ENCODE measurements around the gene UBE4A. TPM values are rescaled to one million over a fixed set of nuclear protein-coding genes. Genes with fewer than 3 reads are reported as not detected.

The UBE4A gene
- total and polyA plus RNA-seq, 2 experiments from 2014 or later, result 11.8 to 42.2 TPM

GRCh38 chr11:118382954-118383353, 23.6 kb downstream of the UBE4A start (continued):
- TF ChIP-seq ETS1 (IDR thresholded peaks at IDR 0.05), result no peak
- TF ChIP-seq EZH2 (IDR thresholded peaks at IDR 0.05; ENCODE audit: low read depth, unreplicated experiment), result no peak
- no peak for TF ChIP-seq ZNF462 (CRISPR knock-in tag; IDR thresholded peaks at IDR 0.05)
- TF ChIP-seq EZH2phosphoT487 (IDR thresholded peaks at IDR 0.05; ENCODE audit: unreplicated experiment), result no peak
- no peak for TF ChIP-seq NANOG (IDR thresholded peaks at IDR 0.05; ENCODE audit: borderline replicate concordance)
- TF ChIP-seq STAT1 (IDR thresholded peaks at IDR 0.05; ENCODE audit: unreplicated experiment), result no peak
- no peak for TF ChIP-seq ZNF331 (CRISPR knock-in tag; IDR thresholded peaks at IDR 0.05; ENCODE audit: low read depth)
- TF ChIP-seq JUNB (IDR thresholded peaks at IDR 0.05; ENCODE audit: unreplicated experiment), result no peak

- H3K27ac Mint-ChIP-seq, result no peak overlapping the region
- Histone ChIP-seq H4K20me1 (replicated peaks; ENCODE audit: insufficient read depth) (0 out of 2 replicates have a peak, but pooled peaks cover 6% of the 10 kb centered on the region), H3F3A (replicated peaks; ENCODE audit: low read depth) (no peaks in the 10 kb centered on the region), H3K9me2 (ENCODE audit: insufficient read depth) (no peaks in the 10 kb centered on the region), H3K4me2 (no peak overlapping the region), H3K27ac (ENCODE audit: low read depth) (no peak overlapping the region), H3K27me3 (ENCODE audit: insufficient read depth) (no peaks in the 10 kb centered on the region), H3K4me1 (ENCODE audit: insufficient read depth) (no peaks in the 10 kb centered on the region), H3K36me3 (ENCODE audit: insufficient read depth) (peaks cover 62% of the 10 kb centered on the region), H3K79me2 (replicated peaks; ENCODE audit: insufficient read depth) (no peaks in the 10 kb centered on the region), H2AFZ (no peak overlapping the region), H3K4me3 (no peak overlapping the region)
- peaks cover 2% of the 10 kb centered on the region for H3K27me3 Mint-ChIP-seq (ENCODE audit: insufficient read depth, low read depth, poor library complexity)
- no peaks in the 10 kb centered on the region for H3K9me3 Mint-ChIP-seq
- no peaks in the 10 kb centered on the region for H3K4me1 Mint-ChIP-seq
- H3K36me3 Mint-ChIP-seq (ENCODE audit: low read depth), result peaks cover 65% of the 10 kb centered on the region
- DNase-seq (ENCODE audit: low spot score) (no peak), ATAC-seq (no peak)
- no peak overlapping the region for H3K4me3 Mint-ChIP-seq
- TF ChIP-seq STAT1 (IDR thresholded peaks at IDR 0.05; ENCODE audit: unreplicated experiment) (no peak), ZNF462 (CRISPR knock-in tag; IDR thresholded peaks at IDR 0.05) (no peak), NANOG (IDR thresholded peaks at IDR 0.05; ENCODE audit: borderline replicate concordance) (no peak), ZNF114 (CRISPR knock-in tag; IDR thresholded peaks at IDR 0.05) (no peak), EZH2phosphoT487 (IDR thresholded peaks at IDR 0.05; ENCODE audit: unreplicated experiment) (no peak)
Observed at GRCh38 chr11:118383657-118384056, 24.3 kb downstream of the UBE4A start.
